Prostate gland (tissue), 1 donor: ENCODE results near the gene IRGQ.

Experiments used
- POLR2A ChIP-seq: fragments of 450-650 bp; IDR thresholded peaks from one replicate; pipeline ENCODE4 v1.6.1; 2016; ENCODE audit warnings: antibody characterized with exemption, mild to moderate bottlenecking
- POLR2AphosphoS5 ChIP-seq: sonication (generic); formaldehyde crosslinking; IDR thresholded peaks from one replicate; pipeline ENCODE4 v1.6.1; 2017; ENCODE audit warnings: antibody characterized with exemption

DNA sequence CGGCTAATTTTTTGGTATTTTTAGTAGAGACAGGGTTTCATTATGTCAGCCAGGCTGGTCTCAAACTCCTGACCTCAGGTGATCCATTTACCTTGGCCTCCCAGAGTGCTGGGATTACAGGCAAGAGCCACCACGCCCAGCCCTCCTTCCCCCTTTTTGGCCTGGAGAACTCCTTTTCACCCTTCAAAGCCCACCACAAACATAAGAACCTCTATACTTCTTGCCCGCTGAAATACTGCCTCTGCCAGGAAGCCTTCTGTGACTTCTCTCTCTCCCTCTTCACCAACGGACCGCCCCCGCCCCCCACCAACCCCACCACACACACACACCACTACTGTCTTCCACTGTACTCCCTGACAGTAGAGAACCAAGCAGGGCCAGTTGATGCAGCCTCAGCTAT, 21.0 kb upstream of the IRGQ start:
- TF ChIP-seq POLR2AphosphoS5: no peak
- no peak for TF ChIP-seq POLR2A
